ENCODE data around the gene TMEM217. TPM values are rescaled to one million over a fixed set of nuclear protein-coding genes. Genes with fewer than 3 reads are reported as not detected.
A peak's percentile ranks its signal among the peaks of the same experiment; 100 is the strongest.
"Not testable (repeated sequence)": the region's sequence is repeated elsewhere in the genome, so short reads cannot be mapped to it uniquely, and the experiment has no call there.

Gene TMEM217
- total RNA-seq (2014; rRNA removed; shearing (Covaris generic)) = 0.12 and 3.2 TPM in 2 replicates

- peak; percentile 88 for DNase-seq (ENCODE audit: low spot score)
These were observed at the start of gene TMEM217, which contains the start of gene TBC1D22B for GRCh38 chr6:37257634-37258404. Gene TMEM217, minus strand, starts transcription at chr6:37258144. Its CDS starts 39,114 bp downstream, at chr6:37219030. Gene TBC1D22B, plus strand, starts transcription at chr6:37257772. Its CDS starts 146 bp downstream, at chr6:37257918.

- not testable (repeated sequence) for DNase-seq (ENCODE audit: low spot score)
These were observed 49.5 kb upstream of the TMEM217 start for GRCh38 chr6:37307484-37307883.

GRCh38 chr6:37306624-37307222, 48.8 kb upstream of the TMEM217 start:
- no peak for DNase-seq (ENCODE audit: low spot score)

- no peak for DNase-seq (ENCODE audit: low spot score)
These were observed 48.0 kb upstream of the TMEM217 start for GRCh38 chr6:37305841-37306425.

- DNase-seq (ENCODE audit: low spot score) = no peak
These were observed 46.8 kb upstream of the TMEM217 start for GRCh38 chr6:37304766-37305165.

- DNase-seq (ENCODE audit: low spot score) = peak; percentile 29
These were observed 46.1 kb upstream of the TMEM217 start for GRCh38 chr6:37303891-37304503.

- DNase-seq (ENCODE audit: low spot score) = no peak
These were observed 45.2 kb upstream of the TMEM217 start for GRCh38 chr6:37303091-37303660.

GRCh38 chr6:37302086-37302686, 44.2 kb upstream of the TMEM217 start:
- DNase-seq (ENCODE audit: low spot score) = no peak

GRCh38 chr6:37299990-37300389, 42.0 kb upstream of the TMEM217 start:
- DNase-seq (ENCODE audit: low spot score) = no peak

- no peak for DNase-seq (ENCODE audit: low spot score)
These were observed 41.0 kb upstream of the TMEM217 start for GRCh38 chr6:37298958-37299357.

GRCh38 chr6:37297637-37298036, 39.7 kb upstream of the TMEM217 start:
- DNase-seq (ENCODE audit: low spot score) = not testable (repeated sequence)

- DNase-seq (ENCODE audit: low spot score) = no peak
These were observed 35.5 kb upstream of the TMEM217 start for GRCh38 chr6:37293426-37293825.

- DNase-seq (ENCODE audit: low spot score) = no peak
These were observed 32.0 kb upstream of the TMEM217 start for GRCh38 chr6:37289931-37290330.

GRCh38 chr6:37288247-37288646, 30.3 kb upstream of the TMEM217 start:
- DNase-seq (ENCODE audit: low spot score) = no peak

GRCh38 chr6:37287519-37288157, 29.7 kb upstream of the TMEM217 start:
- no peak for DNase-seq (ENCODE audit: low spot score)

GRCh38 chr6:37285861-37286311, 27.9 kb upstream of the TMEM217 start:
- no peak for DNase-seq (ENCODE audit: low spot score)

- no peak for DNase-seq (ENCODE audit: low spot score)
These were observed 26.8 kb upstream of the TMEM217 start for GRCh38 chr6:37284781-37285180.

GRCh38 chr6:37283671-37284151, 25.8 kb upstream of the TMEM217 start:
- no peak for DNase-seq (ENCODE audit: low spot score)

GRCh38 chr6:37283268-37283667, 25.3 kb upstream of the TMEM217 start:
- no peak for DNase-seq (ENCODE audit: low spot score)

- DNase-seq (ENCODE audit: low spot score) = no peak
These were observed 24.4 kb upstream of the TMEM217 start for GRCh38 chr6:37282371-37282770.
